Measurements from ENCODE around the gene CYP11A1. TPM values are rescaled to one million over a fixed set of nuclear protein-coding genes. Genes with fewer than 3 reads are reported as not detected.
"Not testable (repeated sequence)": the region's sequence is repeated elsewhere in the genome, so short reads cannot be mapped to it uniquely, and the experiment has no call there.

The CYP11A1 gene
- total RNA-seq, 1 experiment from 2014 or later, result not detected

DNA sequence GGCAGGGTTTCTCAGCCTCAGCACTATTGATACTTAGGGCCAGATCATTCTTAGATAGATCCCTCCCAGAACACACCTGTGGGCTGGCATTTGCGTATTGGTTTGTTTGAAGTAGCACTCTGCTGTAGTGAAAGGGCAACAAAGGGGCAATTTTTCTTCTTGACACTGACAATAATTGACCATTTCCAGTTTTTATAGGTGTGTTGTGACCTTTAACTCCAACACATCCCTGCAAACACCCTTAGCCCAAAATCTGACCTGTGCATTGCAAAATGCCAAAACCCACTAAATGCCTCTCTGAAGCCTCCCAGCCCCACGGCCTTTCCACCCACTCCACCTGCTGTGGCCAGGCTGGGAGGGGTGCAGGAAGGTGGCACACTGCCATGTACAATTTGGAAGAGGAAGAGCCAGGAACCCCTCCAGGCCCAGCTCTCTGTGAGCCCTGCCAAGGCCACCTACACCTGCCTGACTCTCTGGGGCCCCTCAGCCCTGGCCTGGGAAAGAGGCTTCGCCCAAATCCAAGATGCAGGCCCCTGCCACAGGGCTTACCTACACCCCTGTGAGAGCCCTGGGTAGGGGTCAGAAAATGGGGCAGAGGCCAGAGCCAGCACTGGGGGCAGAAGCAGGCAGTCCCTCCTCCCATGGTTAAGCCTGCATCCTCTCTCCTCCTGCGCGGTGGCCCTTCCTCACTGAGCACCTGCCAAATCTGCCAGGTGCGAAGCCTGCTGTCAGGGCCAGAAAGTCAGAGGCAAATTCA is 9.6 kb upstream of the CYP11A1 start:
- DNase-seq (ENCODE audit: extremely low read depth, low read depth), result no peak

DNA sequence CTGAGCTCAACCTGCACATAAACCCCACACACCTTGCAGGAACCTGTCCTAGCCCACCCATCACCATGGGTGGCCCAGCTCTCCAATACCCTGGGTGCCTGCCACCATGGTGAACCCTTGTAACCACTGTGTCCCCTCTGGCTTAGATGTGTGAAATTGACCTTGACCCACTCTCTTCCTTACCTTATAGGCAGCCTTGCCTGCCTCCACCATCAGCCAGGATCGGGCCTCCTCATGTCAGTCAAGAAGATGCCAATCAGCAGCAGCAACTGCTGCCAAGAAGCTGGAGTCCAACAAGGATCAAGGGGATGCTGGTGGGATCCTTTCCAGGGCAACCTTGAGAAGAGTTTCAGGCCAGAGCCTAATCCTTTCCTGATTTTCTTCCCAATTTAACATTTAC is 8.8 kb upstream of the CYP11A1 start:
- no peak for DNase-seq (ENCODE audit: extremely low read depth, low read depth)

DNA sequence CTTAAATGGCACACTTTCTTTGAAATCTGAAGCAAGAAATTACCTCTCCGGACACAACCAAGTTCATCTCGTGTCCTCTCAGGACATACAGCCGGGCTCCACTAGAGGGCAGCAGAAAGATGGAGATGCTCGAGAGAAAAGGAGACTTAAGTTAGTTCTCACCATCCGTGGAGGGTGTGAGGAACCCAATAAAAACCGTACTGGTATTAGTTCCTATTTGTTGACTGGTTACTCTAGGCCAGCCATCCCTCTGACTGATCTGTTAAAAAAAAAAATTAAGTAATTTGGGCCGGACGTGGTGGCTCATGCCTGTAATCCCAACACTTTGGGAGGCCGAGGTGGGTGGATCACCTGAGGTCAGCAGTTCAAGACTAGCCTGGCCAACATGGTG is 7.9 kb upstream of the CYP11A1 start:
- DNase-seq (ENCODE audit: extremely low read depth, low read depth), result peak; percentile 72

DNA sequence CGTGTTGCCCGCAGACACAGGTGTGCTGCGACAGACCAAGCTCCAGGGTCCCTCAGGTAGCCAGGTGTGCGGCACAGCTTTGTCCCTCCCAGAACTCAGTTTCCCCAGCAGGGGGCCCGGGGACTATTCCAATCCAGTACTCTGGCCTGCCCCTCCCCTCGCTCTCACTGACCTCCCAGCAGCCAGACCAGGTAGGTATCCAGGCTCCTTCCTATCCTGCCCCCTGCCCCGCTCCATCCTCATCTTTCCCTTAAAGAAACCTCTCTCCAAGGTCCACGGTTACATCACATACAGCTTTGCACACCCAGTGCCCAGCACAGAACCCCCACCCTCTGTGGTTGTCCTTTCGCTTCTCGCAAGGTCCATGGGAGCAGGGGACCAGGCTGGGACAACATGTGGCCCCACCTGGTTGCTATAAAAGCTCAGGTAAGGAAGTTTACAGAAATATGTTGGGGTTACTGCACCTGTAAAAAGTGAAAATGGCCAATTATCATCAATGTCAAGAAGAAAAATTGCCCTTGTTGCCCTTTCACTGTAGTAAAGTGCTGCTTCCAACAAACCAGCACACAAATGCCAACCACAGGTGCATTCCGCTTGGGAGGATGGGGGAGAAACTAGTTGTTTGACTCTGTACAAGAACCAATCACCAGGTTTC is 7.3 kb upstream of the CYP11A1 start:
- no peak for DNase-seq (ENCODE audit: extremely low read depth, low read depth)

DNA sequence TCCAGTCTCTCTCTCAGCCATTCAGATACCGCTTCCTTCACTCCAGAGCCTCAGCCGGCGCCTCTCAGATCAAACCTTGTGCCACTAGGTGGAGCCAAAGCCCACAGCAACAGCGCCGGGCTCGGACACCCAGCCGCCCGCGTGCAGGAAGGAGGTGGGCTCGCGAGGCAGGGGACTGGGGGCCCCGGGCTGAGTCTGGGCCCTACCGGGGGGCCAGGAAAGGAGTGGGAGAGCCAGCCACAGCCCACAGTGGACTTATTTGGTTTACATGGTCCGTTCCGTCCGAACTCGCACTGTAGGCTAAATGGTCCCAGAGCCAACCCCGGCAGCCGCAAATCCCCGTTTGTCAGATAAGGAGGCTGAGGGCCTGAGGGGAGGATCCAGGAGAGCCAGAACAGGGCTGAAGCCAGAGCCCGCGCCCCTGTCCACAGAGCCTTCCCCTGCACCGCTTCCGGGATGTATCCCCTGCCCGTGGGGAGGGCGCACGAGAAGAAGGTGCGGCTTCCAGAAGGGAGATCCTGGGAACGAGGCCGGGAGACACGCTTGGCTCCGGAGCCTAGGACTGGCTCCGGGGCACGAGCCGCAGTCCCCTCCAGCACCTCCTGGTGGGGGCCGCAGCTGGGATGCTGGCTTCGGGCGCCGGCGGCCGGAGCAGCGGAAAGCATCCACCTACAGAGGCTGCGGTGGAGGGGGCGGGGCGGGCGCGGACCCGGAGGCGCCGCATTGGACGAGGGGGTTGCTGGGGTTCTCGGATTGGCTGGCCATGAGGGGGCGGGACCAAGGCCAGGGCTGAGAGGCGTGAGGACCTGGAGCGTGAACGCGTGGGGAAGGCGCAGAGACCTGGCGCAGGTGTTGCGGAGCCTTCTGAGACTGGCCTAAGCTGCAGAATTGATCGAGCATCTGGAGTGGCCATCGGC is 6.5 kb upstream of the CYP11A1 start:
- peak; percentile 87 for DNase-seq (ENCODE audit: extremely low read depth, low read depth)

DNA sequence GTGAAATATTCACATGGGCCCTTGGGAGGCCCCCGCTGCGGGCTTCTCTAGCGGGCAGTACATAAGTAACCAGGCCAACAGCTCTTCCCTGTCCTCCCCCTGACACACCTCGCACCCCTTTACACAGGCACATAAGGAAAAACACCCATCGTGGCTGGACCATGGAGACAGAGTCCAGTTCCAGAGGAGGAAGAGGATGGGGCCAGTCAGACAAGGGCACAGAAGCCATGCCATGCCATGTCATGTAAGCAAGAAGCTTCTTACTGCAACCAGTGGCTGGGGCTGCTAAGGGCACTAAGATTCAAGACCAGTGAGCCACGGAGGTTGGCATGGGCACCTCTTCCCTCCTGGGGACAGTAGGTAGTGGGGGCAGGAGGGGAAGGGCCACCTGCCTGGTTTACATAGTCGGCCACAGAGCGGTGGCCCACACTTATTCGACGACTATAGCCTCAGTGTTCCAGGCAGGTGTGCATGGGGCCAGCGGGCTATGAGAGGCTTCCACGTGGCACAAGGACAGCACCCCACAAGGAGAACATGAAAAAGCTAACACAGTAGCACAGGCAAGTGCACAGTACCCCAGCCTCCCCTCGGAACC is 5.7 kb upstream of the CYP11A1 start:
- no peak for DNase-seq (ENCODE audit: extremely low read depth, low read depth)

DNA sequence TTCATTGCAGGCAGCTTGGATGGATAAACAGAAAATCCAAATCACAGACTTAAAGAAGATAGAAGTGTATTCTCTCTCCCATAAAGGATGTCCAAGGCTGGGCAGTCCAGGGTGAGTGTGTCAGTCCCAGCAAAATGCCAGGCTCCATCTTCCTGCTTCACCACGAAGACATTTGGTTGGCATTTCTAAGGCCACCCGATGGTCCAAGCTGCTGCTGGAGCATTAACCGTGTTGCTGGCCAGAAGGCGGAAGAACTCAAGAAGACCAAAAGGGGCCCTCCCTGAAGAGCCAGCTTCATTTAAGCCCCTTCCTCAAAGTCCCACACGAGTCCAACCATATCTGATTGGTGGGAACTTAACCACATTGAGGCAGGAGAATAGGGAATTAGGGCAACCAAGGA is 3.0 kb upstream of the CYP11A1 start:
- no peak for DNase-seq (ENCODE audit: extremely low read depth, low read depth)

DNA sequence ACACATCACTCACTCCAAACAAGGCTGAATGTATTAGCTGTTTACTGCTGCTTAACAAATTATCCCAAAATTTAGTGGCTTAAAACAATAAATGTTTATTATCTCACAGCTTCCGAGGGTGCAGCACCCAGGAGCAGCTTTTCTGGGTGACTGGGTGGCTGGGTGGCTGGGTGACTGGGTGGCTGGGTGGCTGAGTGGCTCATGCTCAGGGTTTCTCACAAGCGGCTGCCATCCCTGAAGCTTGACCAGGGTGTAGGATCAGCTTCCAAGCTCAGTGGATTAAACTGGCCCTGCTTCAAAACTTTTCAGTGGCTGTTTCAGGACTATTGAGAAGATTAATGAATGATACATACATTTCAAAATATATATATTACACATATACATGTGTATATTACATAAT is 2.3 kb upstream of the CYP11A1 start:
- no peak for DNase-seq (ENCODE audit: extremely low read depth, low read depth)

DNA sequence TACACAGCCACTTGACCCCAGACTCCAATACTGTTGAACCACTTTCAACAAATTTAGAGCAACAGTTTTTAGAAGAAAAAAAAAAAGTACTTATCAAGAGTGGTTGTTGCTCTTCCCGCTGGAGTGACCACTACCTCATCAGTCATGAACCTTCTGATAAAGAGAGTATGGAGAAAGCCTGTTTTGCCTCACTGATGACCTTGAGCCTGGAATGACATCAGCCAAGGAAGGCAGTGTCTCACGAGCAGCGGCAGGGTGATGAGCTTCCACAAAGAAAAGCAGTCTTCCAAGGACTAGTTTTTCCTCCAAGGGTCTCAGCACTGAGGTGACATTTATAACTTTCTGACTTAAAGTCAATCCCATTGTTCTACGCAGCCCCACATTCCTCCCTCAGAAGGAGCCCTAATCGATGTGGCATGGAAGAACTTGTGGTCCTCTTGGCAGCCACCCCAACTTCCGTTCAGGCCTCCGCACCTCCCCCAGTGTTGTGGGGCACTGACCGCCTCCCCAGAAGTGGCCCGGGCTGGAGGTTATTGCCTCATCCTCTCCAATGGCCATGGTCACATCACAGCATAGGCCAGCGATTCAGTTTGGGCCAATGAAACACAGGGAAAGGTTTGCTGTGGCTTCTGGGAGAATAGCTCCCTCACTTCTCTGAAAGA is 1.8 kb upstream of the CYP11A1 start:
- no peak for DNase-seq (ENCODE audit: extremely low read depth, low read depth)

DNA sequence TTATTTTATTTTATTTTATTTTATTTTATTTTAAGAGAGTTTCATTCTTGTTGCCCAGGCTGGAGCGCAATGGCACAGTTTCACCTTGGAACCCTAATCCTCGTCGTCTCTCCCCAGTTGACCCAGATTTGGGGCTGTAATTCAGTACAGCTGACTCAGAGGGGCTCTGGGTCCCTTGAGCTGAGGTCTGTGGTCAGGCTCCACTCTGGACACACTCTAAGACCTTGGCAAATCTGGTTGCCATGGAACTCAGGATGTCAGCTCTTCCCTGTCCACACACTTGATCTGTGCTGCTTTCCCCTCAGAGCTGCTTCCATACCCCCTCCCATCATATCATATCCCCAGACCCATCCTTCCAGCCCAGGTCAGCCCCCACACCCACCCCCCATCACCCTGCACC is 675 bp upstream of the CYP11A1 start:
- DNase-seq (ENCODE audit: extremely low read depth, low read depth), result no peak

DNA sequence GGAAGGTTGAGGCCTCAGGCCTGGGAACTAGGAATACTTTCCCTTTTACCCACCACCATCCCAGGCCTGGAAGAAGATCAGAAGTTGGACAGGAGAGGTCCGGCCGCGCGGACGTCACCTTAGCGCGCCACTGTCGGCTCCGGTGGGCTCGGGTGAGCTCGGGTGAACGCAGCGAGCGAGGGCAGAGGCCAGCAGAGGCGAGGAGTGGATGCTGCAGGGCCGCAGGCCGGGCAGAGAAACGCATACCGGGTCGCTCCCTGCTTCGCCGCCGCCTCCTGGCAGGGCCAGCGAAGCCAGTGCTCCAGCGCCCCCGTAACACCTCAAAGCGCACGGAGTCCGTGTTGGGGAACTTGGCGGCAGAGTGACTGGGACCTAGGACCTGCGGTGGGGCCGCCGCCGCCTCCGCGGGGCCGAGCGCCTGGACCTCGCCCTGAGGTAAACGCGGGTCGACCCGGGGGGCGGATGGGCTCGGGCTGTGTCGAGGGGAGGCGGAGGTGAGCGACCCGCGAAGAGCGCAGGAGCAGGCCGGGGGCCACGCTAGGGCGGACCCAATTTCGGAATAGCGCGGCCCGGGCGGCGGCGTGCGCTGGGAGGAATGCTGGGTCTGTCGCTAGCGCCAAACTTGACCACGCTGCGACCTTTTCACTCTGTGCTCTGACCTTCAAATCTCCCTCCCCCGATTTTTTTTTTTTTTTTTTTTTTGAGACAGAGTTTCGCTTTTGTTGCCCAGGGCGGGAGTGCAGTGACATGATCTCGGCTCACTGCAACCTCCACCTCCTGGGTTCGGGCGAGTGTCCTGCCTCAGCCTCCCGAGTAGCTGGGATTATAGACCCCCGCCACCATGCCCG is 1.6 kb downstream of the CYP11A1 start:
- no peak for DNase-seq (ENCODE audit: extremely low read depth, low read depth)

DNA sequence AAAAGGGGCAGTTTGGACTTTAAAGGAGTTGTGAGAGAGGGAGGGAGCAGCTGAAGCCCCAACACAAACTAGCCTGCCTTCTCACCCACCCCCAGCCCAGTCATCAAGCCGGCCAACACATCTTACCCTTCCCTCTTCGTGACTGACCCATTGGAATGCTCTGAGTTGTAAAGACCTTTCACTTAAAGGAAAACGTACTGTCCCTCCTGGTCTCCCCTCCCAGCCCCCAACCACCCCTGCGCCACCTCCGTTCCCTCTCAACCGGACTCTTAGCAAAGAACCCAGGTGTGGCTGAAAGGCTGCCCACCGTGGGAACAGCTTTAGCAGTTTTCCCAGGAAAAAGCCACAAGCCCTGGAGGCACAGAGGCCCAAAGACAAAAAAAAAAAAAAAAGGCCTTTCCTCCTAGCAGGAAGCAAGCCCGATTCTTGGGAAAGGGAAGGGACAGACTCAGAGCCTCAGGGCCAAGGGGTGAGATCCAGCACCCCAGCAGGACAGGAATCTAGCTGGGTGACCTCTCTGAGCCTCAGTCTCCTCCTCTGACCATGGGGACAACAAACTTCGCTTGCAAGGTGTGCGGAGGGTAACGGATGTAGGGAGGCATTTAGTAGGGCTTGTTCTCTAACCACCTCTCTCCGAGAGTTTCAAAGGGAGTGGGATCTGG is 2.4 kb downstream of the CYP11A1 start:
- no peak for DNase-seq (ENCODE audit: extremely low read depth, low read depth)

DNA sequence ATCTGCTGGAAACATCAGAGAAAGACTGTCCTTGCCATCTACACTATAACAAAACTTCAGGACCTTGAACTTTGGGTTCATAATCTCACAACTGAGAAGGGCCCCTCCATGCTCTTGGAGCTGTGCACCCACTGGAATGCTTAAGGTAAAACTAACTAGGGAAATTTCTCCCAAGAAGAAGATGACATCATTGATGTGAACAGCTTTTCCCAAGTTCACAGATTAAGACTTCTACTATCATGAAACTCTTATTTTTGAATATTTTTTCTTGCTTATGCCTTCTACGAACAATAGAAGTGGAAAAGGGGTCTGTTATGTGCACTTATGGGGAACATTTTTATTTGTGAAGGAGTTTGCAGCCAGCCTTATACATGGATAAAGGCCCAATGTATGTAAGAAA is 5.0 kb downstream of the CYP11A1 start:
- DNase-seq (ENCODE audit: extremely low read depth, low read depth), result no peak

DNA sequence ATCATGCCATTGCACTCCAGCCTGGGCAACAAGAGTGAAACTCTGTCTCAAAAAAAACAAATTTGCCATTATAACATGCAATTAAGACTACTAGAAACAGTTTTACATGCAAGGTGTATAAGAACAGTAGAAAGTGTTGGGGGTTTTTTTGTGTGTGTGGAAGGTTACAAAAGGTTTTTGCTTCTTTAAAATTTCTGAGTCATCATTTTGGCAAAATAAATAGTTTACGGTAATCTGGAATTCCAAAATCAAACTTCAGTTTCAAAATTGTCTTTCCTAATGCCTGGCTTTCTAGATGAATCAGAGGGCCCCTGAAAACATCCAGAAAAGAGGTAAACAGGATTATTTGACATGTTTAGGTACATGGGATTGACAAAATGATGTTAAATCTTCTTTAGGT is 6.6 kb downstream of the CYP11A1 start:
- not testable (repeated sequence) for DNase-seq (ENCODE audit: extremely low read depth, low read depth)

DNA sequence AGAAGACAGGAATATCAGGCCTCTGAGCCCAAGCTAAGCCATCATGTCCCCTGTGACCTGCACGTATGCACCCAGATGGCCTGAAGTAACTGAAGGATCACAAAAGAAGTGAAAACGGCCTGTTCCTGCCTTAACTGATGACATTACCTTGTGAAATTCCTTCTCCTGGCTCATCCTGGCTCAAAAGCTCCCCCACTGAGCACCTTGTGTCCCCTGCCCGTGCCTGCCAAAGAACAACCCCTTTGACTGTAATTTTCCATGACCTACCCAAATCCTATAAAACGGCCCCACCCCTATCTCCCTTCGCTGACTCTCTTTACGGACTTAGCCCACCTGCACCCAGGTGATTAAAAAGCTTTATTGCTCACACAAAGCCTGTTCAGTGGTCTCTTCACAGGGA is 8.1 kb downstream of the CYP11A1 start:
- not testable (repeated sequence) for DNase-seq (ENCODE audit: extremely low read depth, low read depth)

DNA sequence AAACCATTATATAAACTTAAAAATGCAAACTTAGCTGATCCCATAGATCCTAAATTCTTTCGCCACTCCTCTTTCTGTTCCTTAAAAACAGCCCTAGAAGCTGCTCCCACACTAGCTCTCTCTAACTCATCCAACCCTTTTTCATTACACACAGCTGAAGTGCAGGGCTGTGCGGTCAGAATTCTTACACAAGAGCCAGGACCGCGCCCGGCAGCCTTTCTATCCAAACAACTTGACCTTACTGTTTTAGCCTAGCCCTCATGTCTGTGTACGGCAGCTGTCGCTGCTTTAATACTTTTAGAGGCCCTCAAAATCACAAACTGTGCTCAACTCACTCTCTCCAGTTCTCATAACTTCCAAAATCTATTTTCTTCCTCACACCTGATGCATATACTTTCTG is 9.9 kb downstream of the CYP11A1 start:
- DNase-seq (ENCODE audit: extremely low read depth, low read depth), result not testable (repeated sequence)

DNA sequence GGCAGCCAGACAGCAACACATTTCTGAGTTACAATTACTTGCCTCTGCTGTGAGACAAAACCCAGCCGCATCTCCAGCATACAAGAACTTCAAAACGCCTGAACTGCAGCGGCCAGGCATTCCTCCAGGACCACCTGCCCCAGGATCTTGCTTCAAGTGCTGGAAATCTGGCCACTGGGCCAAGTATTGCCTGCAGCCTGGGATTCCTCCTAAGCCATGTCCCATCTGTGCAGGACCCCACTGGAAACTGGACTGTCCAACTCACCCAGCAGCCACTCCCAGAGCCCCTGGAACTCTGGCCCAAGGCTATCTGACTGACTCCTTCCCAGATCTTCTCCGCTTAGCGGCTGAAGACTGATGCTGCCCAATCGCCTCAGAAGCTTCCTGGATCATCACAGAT is 11.4 kb downstream of the CYP11A1 start:
- not testable (repeated sequence) for DNase-seq (ENCODE audit: extremely low read depth, low read depth)

DNA sequence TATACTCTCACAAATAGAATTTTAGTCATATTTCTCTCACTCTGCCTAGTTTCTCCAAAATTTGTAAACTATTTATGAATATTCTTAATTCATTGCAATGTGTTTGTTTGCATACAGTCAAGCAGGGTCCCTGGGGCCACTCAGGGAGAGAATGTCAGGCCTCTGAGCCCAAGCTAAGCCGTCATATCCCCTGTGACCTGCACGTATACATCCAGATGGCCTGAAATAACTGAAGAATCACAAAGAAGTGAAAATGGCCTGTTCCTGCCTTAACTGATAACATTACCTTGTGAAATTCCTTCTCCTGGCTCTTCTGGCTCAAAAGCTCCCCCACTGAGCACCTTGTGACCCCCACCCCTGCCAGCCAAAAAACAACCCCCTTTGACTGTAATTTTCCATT is 13.5 kb downstream of the CYP11A1 start:
- not testable (repeated sequence) for DNase-seq (ENCODE audit: extremely low read depth, low read depth)

DNA sequence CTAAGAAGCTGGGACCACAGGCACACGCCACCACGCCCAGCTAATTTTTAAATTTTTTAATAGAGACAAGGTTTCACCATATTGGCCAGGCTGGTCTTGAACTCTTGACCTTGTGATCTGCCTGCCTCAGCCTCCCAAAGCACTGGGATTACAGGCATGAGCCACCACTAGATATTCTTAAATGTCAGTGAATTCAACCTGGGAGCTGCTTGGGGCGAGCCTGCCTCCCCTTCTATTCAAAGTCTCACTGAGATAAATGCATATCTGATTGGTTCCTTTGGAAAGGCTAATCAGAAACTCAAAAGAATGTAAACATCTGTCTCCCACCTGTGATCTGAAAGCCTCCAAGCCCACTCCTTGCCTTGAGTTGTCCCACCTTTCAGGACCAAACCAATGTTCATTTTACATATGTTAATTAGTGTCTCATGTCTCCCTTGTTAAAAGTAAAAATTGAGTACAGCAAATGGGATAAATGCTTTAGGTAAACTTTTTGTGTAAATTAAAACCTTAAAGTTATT is 15.0 kb downstream of the CYP11A1 start:
- DNase-seq (ENCODE audit: extremely low read depth, low read depth), result no peak

All from NCI-H460 (cell line).